GM18517 (cell line): ENCODE measurements around the gene LYST.

Experiments
- ATAC-seq: cut with Tn5 transposase; IDR thresholded peaks from one replicate; pipeline ENCODE4 v1.9.1; 2021; ENCODE audit warnings: mild to moderate bottlenecking, moderate library complexity; ENCODE audit not compliant: unreplicated experiment

Gene LYST

DNA sequence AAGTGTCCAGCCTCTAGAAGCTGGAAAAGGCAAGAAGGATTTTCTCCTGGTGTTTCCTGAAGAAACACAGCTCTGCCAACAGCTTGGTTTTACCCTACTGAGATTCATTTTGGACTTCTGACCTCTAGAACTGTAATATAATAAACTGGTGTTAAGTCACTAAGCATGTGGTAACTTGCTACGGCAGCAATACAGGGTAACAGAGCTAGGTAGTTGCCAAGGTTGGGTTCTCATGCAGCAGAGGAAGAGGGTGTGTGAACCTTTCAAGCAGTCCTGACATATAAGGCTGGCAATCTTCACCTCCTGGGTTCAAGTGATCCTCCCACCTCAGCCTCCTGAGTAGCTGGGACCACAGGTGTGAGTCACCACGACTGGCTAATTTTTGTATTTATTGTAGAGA is 253.1 kb downstream of the LYST start:
- no peak for ATAC-seq

DNA sequence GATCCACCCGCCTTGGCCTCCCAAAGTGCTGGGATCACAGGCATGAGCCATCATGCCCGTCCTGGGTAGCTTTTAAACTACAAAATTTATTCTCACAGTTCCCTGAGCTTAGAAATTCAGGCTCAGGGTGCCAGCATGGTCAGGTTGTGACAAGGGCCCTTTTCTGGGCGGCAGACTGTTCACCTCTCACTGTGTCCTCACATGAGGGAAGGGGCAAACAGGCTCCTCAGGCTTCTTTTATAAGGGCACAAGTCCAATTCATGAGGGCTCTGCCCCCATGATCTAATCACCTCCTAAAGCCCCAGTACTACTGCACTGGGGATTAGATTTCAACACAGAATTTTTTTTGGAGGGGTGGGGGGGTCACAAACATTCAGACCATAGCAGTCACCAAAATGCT is 253.9 kb downstream of the LYST start:
- ATAC-seq, result no peak
